GM19023 (cell line): Measurements from ENCODE around the gene CCR9.
"Not testable (repeated sequence)": the region's sequence is repeated elsewhere in the genome, so short reads cannot be mapped to it uniquely, and the experiment has no call there.

Experiments used
- ATAC-seq: cut with Tn5 transposase; IDR thresholded peaks from one replicate; pipeline ENCODE4 v1.9.1; 2021; ENCODE audit warnings: mild to moderate bottlenecking, moderate library complexity; ENCODE audit not compliant: unreplicated experiment

Gene CCR9, protein sequence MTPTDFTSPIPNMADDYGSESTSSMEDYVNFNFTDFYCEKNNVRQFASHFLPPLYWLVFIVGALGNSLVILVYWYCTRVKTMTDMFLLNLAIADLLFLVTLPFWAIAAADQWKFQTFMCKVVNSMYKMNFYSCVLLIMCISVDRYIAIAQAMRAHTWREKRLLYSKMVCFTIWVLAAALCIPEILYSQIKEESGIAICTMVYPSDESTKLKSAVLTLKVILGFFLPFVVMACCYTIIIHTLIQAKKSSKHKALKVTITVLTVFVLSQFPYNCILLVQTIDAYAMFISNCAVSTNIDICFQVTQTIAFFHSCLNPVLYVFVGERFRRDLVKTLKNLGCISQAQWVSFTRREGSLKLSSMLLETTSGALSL

DNA sequence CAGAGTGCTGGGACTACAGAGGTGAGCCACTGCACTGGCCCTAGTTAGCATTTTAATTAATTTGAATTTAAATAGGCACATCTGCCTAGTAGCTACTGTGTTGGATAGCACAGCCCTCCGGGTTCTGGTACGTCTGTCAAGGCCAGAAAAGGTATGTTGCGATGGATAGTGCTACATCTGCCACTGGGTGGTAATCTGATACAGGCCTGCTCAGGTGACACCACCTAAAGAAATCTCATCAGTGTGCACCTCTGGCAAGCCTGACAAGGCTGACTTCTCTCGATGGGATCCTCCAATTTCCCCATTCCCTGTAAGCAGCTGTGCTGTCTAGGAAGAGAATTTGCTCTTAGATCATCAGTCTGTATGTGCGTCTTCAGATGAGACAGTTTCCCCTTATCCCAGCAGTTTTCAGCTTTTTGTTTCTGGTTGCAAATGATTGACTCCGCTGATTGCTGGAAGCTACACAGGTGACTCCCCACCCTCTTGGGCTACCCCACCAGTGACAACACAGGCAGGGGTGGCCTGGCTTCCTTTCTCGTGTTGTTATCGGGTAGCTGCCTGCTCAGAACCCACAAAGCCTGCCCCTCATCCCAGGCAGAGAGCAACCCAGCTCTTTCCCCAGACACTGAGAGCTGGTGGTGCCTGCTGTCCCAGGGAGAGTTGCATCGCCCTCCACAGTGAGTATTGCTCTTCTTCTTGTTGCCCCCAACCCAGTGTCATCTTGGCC lies at the start of gene CCR9:
Gene CCR9 (plus strand): TSS at position 565 of the 727 bp plus-strand sequence. CDS start 8,391 bp downstream, outside the sequence.
- ATAC-seq: no peak

DNA sequence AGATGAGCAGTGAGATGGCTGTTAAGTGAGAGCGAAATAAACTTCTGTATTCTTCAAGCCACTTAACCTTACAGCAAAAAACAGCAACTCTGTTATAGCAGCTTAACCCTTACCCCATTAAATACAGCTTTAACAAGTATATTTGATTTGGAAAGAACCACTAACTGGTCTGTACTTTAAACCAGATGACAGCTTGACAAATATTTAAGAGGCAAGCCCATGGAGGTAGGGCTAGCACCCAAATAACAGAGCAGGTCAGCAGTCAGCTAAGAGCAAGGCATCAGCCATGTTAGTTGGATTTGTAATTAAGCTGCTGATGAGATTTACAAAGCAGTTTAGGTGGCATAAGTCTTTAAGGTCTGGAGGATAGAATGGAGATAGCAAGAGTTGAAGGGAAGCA lies 47.9 kb upstream of the CCR9 start:
- ATAC-seq: no peak

GRCh38 chr3:45841420-45841756 lies 45.0 kb upstream of the CCR9 start:
- peak; percentile 17 for ATAC-seq

- peak; percentile 87 for ATAC-seq
These were observed 44.4 kb upstream of the CCR9 start, which contains the start of gene LZTFL1 for GRCh38 chr3:45841757-45842491. Gene LZTFL1 (minus strand): TSS chr3:45842119. CDS start chr3:45841991, 128 bp downstream.

- ATAC-seq: no peak
These were observed 43.3 kb upstream of the CCR9 start for GRCh38 chr3:45842851-45843625.

- no peak for ATAC-seq
These were observed 41.7 kb upstream of the CCR9 start for GRCh38 chr3:45844616-45845015.

DNA sequence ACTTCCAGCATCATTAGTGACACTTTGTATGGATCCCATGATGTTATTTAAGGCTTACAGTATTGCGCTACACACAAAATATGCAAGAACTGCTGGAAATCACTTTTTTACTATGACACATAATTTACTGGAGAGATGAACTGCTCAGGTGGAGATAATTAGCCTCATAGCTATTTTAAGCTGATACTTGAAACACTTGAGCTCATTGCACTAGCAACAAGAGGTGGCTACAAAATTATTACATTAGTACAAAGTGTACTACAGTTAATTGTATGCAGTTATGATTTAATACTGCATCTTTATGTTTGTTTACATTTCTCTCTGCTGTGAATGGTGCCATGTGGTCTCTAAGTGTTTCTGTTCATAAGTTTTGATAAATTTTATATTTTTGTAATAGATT lies 38.0 kb upstream of the CCR9 start:
- ATAC-seq: no peak

GRCh38 chr3:45852828-45853227 lies 33.5 kb upstream of the CCR9 start:
- no peak for ATAC-seq

GRCh38 chr3:45856323-45856722 lies 30.0 kb upstream of the CCR9 start:
- ATAC-seq: not testable (repeated sequence)

GRCh38 chr3:45857024-45857423 lies 29.3 kb upstream of the CCR9 start:
- ATAC-seq: not testable (repeated sequence)

DNA sequence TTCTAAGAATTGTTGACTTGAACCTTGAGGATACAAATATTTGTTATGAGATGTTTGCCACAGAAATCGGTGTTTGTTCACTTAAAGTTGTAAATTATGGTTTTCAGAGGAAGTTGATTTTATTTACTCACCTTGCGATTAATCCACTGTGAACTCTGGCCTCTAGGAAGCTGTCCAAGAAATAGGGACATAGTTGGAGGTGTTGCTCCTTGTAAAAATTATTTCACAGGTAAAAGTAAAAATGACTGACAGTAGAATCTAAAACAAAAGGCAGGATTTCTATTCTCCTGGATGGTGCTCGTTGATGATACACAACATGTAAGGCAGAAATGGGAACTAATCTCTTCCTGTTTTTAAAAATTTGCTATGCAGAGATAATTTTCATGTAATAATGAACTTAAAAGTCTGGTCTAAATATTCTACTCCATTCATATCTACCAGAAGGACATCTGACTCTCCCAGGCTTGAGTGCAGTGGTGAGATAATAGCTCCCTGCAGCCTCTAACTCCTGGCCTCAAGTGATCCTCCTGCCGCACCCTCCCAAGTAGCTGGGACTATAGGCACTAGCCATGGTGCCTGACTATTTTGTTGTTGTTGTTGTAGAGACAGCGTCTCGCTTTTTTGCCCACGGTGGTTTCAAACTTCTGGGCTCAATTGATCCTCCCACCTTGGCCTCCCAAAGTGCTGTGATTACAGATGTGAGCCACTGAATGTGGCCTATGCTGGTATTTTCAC lies 27.4 kb upstream of the CCR9 start:
- ATAC-seq: no peak

DNA sequence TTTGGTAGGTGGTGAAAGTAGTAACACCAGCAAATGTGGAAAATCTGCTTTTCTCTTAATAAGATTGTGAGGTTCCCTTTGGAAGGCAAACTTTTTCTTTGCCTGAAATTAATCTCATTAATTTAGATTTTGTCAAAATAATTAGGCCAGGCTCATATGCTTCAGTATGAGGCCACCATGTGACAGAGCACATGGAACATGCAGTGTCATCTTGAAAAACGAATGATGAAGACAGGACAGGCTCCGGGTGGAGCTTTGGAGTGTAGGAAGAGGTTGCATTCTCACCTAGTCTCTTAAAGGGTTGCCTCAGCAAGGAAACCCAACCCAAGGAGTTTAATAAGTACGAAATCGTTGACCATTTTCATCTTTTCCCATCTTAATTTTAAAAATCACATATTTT lies 25.9 kb upstream of the CCR9 start:
- ATAC-seq: no peak

DNA sequence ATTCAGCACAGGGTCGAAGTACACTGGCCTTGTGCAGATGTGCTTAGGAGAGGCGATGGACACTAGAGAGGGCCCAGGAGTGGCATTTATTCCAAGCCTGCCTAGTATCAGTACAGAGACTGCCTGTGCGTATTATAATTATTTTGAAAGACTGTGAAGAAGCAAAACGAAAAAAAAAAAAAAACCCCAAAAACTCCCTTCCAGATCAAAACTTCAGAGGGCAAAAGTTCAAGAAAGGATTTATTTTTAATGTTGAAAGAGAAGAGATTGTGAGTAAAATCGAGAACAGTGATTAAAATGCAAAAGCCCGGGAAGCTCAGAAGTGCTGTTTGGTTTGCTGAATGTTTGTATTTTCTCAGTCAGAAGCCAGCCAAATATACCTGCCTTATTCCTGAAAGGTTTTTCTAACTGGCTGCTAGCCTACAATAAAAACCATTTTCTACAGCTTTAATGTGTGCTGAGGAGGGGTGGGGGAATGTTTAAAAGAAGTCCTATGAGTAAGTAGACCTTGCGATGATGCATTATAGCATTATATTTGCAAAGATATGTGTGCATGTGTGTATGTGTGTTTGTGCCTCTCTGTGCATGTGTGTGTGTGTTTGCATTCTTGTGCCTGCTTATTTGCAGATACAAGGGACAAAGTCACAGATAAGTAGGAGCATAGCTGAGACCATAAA lies 25.2 kb upstream of the CCR9 start:
- ATAC-seq: no peak

DNA sequence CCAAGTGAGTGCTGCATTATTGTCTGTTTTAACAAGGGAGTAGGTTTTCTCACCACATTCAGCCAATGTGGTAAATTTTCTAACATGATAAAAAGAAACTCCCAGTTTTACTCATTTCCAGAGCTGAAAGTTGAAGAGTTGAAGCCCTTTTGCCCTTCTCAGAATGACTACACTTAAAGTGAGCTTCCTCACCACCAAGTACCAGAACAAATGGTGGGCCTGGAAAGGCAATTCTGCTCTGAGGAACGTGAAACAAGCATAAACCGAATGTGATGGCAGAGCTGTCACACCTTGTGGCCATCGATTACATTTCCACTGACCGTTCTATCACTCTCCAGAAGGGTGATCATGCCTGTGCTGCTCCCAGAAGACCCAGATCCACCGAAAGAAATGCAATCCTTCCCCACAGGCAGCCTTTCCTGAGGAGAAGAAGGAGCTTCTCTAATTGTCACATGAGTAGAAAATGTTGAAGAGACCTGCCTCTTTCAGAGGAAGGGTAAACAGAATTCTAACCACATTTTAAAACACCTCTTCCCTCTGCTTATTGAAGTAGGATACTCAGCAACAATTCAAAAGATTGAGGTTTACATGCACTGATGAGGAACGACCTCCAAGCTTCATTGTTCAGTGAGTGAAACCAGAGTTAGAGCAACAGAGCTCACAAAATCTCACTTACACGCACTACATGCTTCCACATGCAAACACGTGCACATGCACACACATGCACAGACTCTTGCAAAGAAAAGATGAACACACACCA lies 21.4 kb upstream of the CCR9 start:
- peak; percentile 79 for ATAC-seq

- no peak for ATAC-seq
These were observed 20.8 kb upstream of the CCR9 start for GRCh38 chr3:45865563-45865962.

DNA sequence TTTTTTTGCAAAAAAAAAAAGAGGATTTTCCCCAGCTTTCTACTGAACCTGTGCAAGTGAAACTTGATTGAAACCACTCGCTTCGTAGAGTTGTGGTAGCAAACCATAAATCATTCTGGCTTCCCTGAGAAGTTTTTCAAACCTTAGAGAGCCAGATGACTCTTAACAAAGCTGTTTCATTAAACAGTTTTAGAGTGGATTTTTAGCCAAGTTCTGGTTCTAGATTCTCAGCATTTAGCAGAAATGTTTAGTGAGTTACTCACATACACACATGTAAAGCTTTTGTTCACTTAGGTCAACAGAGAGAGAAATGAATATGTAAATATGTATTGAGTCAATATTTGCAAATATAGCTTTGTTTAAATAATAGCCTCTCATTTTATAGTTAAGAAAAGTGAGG lies 18.1 kb upstream of the CCR9 start:
- ATAC-seq: no peak

DNA sequence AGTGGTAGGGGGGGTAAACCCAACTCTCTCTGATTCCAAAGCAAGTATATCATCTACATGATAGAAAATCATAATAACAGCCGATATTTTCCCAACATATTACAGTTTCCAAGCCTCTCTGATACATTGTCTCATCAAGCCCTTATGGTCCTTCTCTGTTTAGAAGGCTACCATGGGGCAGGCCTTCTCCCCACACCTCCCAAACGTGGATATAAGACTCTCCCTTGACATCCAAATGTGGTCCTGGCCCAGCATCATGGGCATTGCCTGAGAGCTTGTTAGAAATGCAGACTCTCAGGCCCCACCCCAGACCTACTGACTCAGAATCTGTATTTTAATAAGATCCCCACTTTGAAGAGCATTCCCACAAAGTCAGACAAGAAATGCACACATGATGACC lies 17.7 kb upstream of the CCR9 start:
- no peak for ATAC-seq

- no peak for ATAC-seq
These were observed 16.7 kb upstream of the CCR9 start for GRCh38 chr3:45869638-45870037.

DNA sequence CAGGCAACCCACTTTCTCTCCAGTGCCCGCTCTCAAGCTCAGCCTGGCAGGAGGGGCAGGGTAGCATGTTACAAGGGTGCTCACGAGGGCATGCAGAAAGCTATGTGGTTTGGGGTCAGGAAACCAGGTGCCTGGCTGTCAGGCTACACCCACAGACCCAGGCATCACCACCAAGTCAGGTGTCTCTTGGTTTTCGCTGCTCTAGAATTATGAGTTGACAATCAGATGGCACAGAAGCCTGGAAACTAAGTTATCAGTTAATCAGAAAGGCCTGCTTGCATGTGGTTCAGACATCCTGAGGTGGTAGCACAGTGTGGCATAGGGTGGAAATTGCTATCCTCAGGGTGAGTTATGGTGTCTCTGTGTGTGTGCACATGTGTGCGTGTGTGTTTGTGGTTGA lies 16.2 kb upstream of the CCR9 start:
- no peak for ATAC-seq
